C4-2B (cell line): Measurements from ENCODE around the gene TGM6.

Experiments used
- CTCF ChIP-seq: fragments of 450-650 bp; conservative IDR thresholded peaks from 2 replicates; pipeline ENCODE4 v1.5.1; 2017; ENCODE audit warnings: mild to moderate bottlenecking
- ZFX ChIP-seq: fragments of 450-650 bp; IDR thresholded peaks from 2 replicates; pipeline ENCODE4 v1.6.1; 2017

- TF ChIP-seq CTCF (no peak), ZFX (no peak)
Observed at GRCh38 chr20:2462484-2462883, 81.8 kb downstream of the TGM6 start.
